PC-9 (cell line): Measurements from ENCODE around the gene CTNNA3. TPM values are rescaled to one million over a fixed set of nuclear protein-coding genes. Genes with fewer than 3 reads are reported as not detected.

Experiments used
- BruUV-seq: library from RNA; stranded (reverse); fragments of 400-500 nt; replicated peaks from 2 replicates; lab custom pipeline; 2021; lab: Mats Ljungman, UMichigan
- CTCF ChIA-PET: fragments of 300-600 bp; sonication (Branson Sonifier 250); formaldehyde crosslinking; loops from one replicate; lab custom pipeline; 2022; ENCODE audit warnings: antibody characterized with exemption; lab: Charles Lee
- POLR2A ChIA-PET: fragments of 300-600 bp; sonication (Branson Sonifier 250); formaldehyde crosslinking; loops from one replicate; lab custom pipeline; 2022; ENCODE audit warnings: antibody characterized with exemption; ENCODE audit not compliant: unreplicated experiment; lab: Charles Lee
- DNase-seq, 2 experiments: peaks; one replicate each; pipeline versions ENCODE4 v3.0.0 to v3.0.0-alpha.2; 2015 to 2022; ENCODE audit warnings: mixed read lengths in 1 of 2
- H2AFZ ChIP-seq: fragments of 200-600 bp; sonication (generic); 2 replicates; pipeline ENCODE4 v1.8.1; 2017; ENCODE audit warnings: antibody characterized with exemption
- H3F3A ChIP-seq: fragments of 200-600 bp; sonication (generic); 2 replicates; pipeline ENCODE4 v1.8.1; 2017; ENCODE audit warnings: antibody characterized with exemption, mild to moderate bottlenecking, low read depth; ENCODE audit not compliant: insufficient read depth
- H3K27ac ChIP-seq: fragments of 200-600 bp; sonication (generic); 2 replicates; pipeline ENCODE4 v1.6.1; 2016; ENCODE audit warnings: mixed run types
- H3K27me3 ChIP-seq: fragments of 200-600 bp; sonication (generic); 2 replicates; pipeline ENCODE4 v1.6.1; 2016; ENCODE audit warnings: low read depth, mixed run types; ENCODE audit not compliant: insufficient read depth
- H3K36me3 ChIP-seq: fragments of 200-600 bp; sonication (generic); 2 replicates; pipeline ENCODE4 v1.6.1; 2016; ENCODE audit warnings: low read depth, mixed run types
- H3K4me1 ChIP-seq: fragments of 200-600 bp; sonication (generic); replicated peaks from 2 replicates; pipeline ENCODE4 v1.6.1; 2016; ENCODE audit warnings: mixed run types; ENCODE audit not compliant: insufficient read depth
- H3K4me2 ChIP-seq: fragments of 200-600 bp; sonication (generic); 2 replicates; pipeline ENCODE4 v1.6.1; 2017; ENCODE audit warnings: mixed run types
- H3K4me3 ChIP-seq: fragments of 200-600 bp; sonication (generic); 2 replicates; pipeline ENCODE4 v1.6.1; 2016; ENCODE audit warnings: mixed run types
- H3K79me2 ChIP-seq: fragments of 200-600 bp; sonication (generic); 2 replicates; pipeline ENCODE4 v1.6.1; 2017; ENCODE audit warnings: low read depth, mixed run types
- H3K9me2 ChIP-seq: fragments of 200-600 bp; sonication (generic); 2 replicates; pipeline ENCODE4 v1.8.1; 2017; ENCODE audit warnings: mild to moderate bottlenecking; ENCODE audit not compliant: insufficient read depth
- H3K9me3 ChIP-seq: fragments of 200-600 bp; sonication (generic); 2 replicates; pipeline ENCODE4 v1.8.1; 2016; ENCODE audit warnings: low read depth; ENCODE audit not compliant: insufficient read depth
- H4K20me1 ChIP-seq: fragments of 200-600 bp; sonication (generic); 2 replicates; pipeline ENCODE4 v1.8.1; 2017; ENCODE audit not compliant: insufficient read depth
- EZH2 ChIP-seq: fragments of 200-600 bp; sonication (generic); IDR thresholded peaks from 2 replicates; pipeline ENCODE4 v1.8.0; 2017; ENCODE audit warnings: antibody characterized with exemption, low read depth
- intact Hi-C: fragments of 100-400 bp; cut with micrococcal nuclease; formaldehyde crosslinking; loops from one replicate; pipeline ENCODE4 v1.10.0; 2022; ENCODE audit not compliant: unreplicated experiment
- total RNA-seq: library from RNA; stranded (reverse); gene quantifications from 2 replicates; pipeline ENCODE4 v1.2.3, GENCODE V29; 2021
- TF ChIP-seq, protein P1 (sequence below): fragments of 200-600 bp; sonication (generic); conservative IDR thresholded peaks from 2 replicates; pipeline ENCODE4 v1.6.1; 2017; ENCODE audit warnings: mixed run types, antibody characterized with exemption, mild to moderate bottlenecking, moderate library complexity

CTNNA3 gene
- total RNA-seq, 1 experiment from 2014 or later = not detected

DNA sequence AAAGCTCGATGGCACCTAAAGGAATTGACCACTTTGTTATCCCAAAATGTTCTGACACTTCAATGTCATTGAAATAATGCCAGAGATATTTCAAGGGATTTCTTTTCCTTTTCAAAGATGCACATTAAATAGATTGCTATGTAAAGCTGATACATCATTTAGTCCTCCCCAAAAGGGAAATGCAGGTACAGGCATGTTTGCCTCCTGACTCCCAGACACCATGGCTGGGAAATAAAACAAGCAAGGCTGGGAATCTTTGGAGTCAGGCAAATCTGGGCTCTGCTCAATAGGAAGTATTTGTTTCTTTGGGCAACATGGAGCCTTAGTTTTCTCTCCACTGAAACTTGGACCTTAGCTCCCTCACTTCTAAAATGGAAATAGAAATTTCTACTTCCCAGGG lies 1000.9 kb downstream of the CTNNA3 start:
- intact Hi-C loops = no loop called here

DNA sequence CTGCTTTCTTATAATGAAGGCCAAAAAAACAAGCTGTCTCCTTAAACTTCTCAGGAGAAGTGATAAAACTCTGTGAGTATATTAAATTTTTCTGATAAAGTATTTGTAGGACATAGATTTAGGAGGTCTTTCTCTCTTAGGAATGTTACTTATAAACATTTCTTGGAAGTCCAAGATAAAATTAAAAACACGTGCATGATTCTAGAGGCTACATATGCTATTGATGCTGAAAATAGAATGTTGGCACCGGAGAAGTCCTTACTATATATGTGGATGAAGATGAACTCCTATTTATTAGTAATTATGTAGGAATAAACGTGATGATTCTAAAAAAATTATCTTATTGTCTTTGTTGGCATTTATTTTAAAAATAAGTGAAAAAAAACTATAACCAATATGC lies 1011.4 kb downstream of the CTNNA3 start:
- Histone ChIP-seq H3K4me2 (no peak overlapping the region), H3K4me3 (no peak overlapping the region), H3K4me1 (no peaks in the 10 kb centered on the region), H3K9me3 (no peaks in the 10 kb centered on the region), H4K20me1 (no peaks in the 10 kb centered on the region), H3K36me3 (no peaks in the 10 kb centered on the region), H3K79me2 (no peaks in the 10 kb centered on the region), H2AFZ (no peak overlapping the region), H3K9me2 (peaks cover 5% of the 10 kb centered on the region), H3F3A (no peaks in the 10 kb centered on the region), H3K27me3 (no peaks in the 10 kb centered on the region), H3K27ac (no peak overlapping the region)
- no TSS peak for BruUV-seq
- intact Hi-C loops = no loop called here
- TF ChIP-seq EZH2 = no peak
- TF ChIP-seq, protein P1, sequence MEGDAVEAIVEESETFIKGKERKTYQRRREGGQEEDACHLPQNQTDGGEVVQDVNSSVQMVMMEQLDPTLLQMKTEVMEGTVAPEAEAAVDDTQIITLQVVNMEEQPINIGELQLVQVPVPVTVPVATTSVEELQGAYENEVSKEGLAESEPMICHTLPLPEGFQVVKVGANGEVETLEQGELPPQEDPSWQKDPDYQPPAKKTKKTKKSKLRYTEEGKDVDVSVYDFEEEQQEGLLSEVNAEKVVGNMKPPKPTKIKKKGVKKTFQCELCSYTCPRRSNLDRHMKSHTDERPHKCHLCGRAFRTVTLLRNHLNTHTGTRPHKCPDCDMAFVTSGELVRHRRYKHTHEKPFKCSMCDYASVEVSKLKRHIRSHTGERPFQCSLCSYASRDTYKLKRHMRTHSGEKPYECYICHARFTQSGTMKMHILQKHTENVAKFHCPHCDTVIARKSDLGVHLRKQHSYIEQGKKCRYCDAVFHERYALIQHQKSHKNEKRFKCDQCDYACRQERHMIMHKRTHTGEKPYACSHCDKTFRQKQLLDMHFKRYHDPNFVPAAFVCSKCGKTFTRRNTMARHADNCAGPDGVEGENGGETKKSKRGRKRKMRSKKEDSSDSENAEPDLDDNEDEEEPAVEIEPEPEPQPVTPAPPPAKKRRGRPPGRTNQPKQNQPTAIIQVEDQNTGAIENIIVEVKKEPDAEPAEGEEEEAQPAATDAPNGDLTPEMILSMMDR = no peak
- CTCF ChIA-PET = no interaction called here
- POLR2A ChIA-PET = no interaction called here
- DNase-seq = no peak

More for the DNA sequence above, 1000.9 kb downstream of the CTNNA3 start:
- CTCF ChIA-PET = no interaction called here
- Histone ChIP-seq H3K36me3 (no peaks in the 10 kb centered on the region), H3K27ac (no peak overlapping the region), H2AFZ (no peak overlapping the region), H3K27me3 (no peaks in the 10 kb centered on the region), H3K9me3 (no peaks in the 10 kb centered on the region), H3F3A (no peaks in the 10 kb centered on the region), H3K9me2 (no peaks in the 10 kb centered on the region), H3K4me3 (no peak overlapping the region), H4K20me1 (no peaks in the 10 kb centered on the region), H3K4me2 (no peak overlapping the region), H3K4me1 (no peaks in the 10 kb centered on the region), H3K79me2 (no peaks in the 10 kb centered on the region)
- POLR2A ChIA-PET = no interaction called here
- BruUV-seq = no TSS peak
- TF ChIP-seq, protein P1 = no peak
- TF ChIP-seq EZH2 = no peak
- no peak for DNase-seq

DNA sequence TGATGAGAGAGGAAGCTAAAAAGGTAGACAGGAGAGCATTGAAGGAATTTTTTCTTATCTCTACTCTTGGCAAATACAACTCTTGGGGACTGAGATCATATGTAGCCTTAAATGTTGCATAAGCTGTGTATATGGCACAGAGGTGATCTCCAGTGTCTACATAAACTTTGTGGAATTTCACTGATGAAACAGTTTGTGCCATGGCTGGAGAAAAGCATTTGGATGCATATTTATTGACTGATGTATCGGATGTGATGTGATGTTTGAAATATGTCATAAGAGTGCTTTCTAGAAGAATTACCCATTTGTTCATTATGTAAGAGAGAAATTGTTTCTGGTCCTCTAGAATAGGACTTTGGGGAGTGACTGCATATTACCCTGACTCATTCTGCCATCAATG lies 1015.1 kb downstream of the CTNNA3 start:
- Histone ChIP-seq H3K9me2 (no peaks in the 10 kb centered on the region), H3K4me1 (no peaks in the 10 kb centered on the region), H3K9me3 (no peaks in the 10 kb centered on the region), H3K36me3 (no peaks in the 10 kb centered on the region), H2AFZ (no peak overlapping the region), H3K79me2 (no peaks in the 10 kb centered on the region), H3K27me3 (no peaks in the 10 kb centered on the region), H3K4me2 (no peak overlapping the region), H3K27ac (no peak overlapping the region), H3F3A (no peaks in the 10 kb centered on the region), H3K4me3 (no peak overlapping the region), H4K20me1 (no peaks in the 10 kb centered on the region)
- ChIA-PET CTCF (no interaction called here), POLR2A (no interaction called here)
- BruUV-seq = no TSS peak
- TF ChIP-seq EZH2 = no peak
- DNase-seq = no peak
- intact Hi-C loops = no loop called here

DNA sequence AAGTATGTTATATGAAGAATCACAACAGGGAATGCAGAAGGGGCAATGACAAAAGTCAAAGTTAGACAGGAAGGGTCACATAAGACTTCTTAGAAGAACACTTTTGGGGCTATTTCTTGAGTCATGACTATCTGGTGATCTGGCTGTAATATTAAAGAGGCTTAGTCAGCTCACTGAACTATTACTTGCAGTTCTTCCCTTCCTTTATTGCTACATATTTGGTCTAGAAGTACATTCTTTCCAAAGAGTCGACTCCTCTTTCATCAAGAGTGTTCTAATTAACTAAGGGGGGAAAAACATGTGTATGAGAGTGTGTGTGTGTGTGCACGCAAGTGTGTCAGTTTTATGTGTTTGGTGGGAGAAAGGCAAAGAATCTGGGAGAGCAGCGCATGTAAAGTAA lies 1017.5 kb downstream of the CTNNA3 start:
- Histone ChIP-seq H3K36me3 (no peaks in the 10 kb centered on the region), H3K9me3 (no peaks in the 10 kb centered on the region), H3K9me2 (no peaks in the 10 kb centered on the region), H2AFZ (no peak overlapping the region), H3K4me2 (no peak overlapping the region), H3K79me2 (no peaks in the 10 kb centered on the region), H3F3A (no peaks in the 10 kb centered on the region), H3K27me3 (no peaks in the 10 kb centered on the region), H3K4me3 (no peak overlapping the region), H3K4me1 (no peaks in the 10 kb centered on the region), H3K27ac (no peak overlapping the region), H4K20me1 (no peaks in the 10 kb centered on the region)
- ChIA-PET POLR2A (no interaction called here), CTCF (no interaction called here)
- no TSS peak for BruUV-seq
- DNase-seq = no peak
- TF ChIP-seq, protein P1 = no peak
- TF ChIP-seq EZH2 = no peak
- intact Hi-C loops = no loop called here
